UCSD-AML1 (cell line): ENCODE results near the gene KLHL29.
"Not testable (repeated sequence)": the region's sequence is repeated elsewhere in the genome, so short reads cannot be mapped to it uniquely, and the experiment has no call there.

Experiments used
- DNase-seq: peaks from one replicate; lab custom pipeline; 2025; ENCODE audit not compliant: unreplicated experiment; lab: John Stamatoyannopoulos, UW

Gene KLHL29

DNA sequence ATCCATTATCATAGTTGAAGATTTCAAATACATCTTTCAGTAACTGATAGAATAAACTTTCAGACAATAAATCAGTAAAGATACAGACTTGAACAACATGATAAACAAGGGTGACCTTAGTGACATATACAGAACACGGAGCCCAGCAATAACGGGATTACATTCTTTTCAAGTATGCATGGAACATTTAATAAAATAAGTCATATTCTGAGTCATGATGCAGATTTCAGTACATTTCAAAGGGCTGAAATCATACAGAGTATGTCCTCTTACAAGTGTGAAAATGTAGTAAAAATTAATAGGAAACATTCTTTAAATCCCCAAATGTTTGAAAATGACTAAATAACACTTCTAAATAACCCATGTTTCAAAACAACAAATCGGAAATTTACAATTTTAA, 17.2 kb upstream of the KLHL29 start:
- no peak for DNase-seq

DNA sequence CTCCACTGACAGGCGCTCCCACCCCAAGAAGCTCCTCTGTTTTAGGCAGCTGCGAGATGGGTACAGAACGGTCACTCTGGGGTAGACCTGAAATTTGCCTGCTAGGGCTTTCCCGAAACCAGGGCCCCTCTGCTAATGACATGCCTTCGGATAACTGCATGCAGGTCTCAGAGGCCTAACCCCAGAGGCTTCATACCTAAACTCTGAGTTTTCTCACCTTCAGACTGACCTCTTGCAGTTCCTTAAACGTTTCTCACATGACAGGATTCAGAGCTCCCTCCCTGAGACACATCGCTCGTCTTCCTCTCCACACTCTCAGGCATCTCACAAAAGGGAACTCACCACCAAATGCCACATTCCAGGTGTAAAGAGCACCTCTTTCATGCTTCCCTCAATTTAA, 11.3 kb upstream of the KLHL29 start:
- no peak for DNase-seq

DNA sequence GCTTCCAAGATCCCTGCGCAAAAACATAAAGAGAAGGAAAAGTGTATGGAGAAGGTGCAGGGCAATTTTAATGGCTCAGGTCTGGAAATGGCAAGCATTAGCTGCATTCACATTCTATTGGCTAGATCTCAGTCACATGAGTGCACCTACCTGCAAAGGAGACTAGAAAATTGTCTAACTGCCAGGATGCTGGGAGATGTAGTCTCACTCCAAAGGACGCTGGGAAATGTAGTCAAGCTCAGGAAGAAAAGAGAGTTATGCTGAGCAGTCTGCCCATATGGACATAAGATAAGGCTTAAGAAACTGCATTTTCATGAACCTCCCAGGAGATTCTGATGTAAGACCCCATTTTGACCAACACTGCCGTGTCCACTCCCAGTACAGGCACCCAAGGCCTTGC, 9.5 kb upstream of the KLHL29 start:
- no peak for DNase-seq

DNA sequence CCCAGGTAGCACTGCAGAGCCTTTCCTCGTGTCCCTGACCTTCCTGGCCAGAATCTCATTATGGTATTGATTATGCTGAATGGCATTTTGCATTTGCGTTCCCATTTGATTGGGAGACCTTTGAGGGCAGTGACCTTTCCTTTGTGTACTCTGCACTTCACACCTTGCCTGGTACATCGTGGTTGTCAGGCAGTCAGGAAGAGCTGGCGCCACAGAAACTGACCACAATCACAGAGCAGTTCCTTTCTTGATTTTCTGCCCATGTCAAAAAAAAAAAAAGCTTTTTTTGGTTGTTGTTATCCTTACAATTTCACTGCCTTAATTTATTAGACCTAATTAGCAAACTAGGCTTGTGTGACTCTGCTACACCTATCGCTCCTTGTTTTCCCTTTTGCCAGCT, 8.9 kb upstream of the KLHL29 start:
- no peak for DNase-seq

DNA sequence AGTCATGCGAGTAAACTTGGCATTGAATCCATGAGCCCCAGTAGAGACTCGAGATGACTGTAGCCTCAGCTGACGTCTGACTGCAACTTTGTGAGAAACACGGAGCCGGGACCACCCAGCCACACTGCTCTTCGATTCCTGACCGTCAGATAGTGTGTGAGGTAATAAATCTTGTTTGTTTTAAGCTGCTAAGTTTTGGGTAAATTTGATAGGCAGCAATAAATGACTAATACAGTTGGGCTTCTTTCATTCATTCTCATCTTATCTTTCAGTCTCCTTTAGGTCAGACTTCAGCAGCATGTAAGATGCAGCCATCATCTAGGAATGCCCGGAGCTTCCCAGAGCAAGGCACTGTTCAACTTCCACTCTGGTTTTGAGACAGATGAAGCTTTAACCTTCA, 8.0 kb upstream of the KLHL29 start:
- no peak for DNase-seq

DNA sequence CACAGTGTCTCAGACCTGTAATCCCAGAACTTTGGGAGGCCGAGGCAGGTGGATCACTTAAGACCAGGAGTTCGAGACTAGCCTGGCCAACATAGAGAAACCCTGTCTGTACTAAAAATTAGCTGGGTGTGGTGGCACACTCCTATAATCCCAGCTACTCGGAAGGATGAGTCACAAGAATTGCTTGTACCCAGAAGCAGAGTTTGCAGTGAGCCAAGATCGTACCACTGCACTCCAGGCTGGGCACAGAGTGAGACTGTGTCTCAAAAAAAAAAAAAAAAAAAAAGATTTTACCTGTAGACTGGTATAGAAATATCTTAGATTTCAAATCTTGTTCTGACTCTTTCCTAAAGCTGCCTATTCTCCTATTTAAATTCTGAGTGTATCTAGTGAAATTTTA, 7.2 kb upstream of the KLHL29 start:
- DNase-seq, result no peak

DNA sequence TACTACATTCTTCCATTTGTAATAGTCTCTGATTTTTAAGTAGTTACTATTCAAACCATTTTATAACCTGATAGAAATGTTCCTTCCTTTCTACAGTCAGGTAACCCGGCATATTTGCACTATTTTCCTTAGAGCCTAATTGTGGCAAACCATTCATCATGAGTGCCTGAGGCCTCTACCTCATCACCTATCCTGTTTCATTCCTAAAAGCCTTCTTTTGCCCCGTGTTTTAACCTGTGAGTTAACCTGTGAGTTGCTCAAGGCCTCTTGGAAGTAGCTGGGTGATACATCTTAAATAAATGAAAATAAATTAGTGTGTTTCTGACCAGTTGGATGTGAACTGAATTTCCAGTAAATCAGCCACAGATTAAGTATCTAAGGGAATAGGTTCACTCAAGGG, 6.5 kb upstream of the KLHL29 start:
- DNase-seq, result no peak

DNA sequence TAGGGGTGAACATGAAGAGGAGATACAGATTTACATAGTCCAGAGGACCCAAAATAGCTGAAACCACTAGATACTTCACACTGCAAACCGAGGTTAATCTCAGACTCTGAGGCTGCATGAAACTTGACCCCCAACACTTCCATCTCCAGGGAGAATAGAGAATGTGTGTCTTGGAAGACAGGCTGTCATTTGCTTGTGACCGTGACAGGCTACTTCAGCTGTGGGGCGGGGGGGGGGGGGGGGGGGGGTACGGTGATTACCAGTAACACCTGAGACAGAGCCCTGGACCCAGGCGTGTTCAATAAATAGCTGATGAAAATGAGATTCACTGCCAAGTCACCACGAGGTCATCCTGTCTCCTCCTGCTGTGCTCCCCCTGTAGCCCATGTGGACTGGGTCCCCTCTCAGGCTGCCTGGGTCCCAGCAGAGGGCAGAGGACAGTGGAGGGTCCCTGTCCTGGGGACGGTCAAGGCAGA, 5.7 kb upstream of the KLHL29 start:
- no peak for DNase-seq

DNA sequence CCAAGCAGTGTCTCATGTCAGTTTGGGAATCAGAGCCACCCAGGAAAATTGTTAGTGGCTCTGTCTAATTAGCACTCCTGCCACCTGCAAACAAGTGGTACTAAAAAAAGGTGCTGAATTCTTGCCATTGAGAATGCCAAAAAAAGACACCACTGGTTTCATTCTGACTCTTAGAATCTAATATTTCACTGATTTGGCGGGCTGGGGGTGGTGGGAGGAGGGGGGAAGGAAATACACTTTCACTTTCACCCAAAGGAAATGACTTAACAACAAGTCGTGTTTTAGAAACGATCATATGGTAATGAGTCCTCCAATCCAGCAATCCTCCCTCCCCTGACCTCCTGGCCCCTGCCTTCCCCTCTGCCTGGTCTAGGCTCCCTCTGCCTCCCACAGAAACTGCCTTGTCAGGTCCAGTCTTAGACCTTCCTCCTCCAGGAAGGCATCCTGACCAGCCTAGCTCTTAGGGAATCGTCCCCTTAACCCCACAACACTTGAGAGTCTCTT, 4.4 kb upstream of the KLHL29 start:
- DNase-seq, result no peak

DNA sequence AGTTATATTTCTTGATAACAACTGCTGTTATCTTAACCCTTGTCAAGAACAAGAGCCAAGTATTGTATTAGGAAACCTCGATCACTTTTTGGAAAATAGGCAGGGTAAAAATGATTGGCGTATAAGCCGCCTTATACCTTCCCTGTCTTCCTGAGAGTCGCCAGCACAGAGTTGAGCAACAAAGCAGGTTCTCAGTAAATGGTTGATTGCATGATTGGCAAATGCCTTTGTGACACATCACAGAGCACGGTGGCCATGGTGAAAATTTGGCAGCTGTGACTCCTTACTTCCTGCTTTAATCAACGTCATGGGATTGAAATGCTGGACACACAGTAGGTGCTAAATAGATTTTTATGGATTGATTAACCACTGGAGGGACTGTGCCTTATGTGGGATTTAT, 3.9 kb upstream of the KLHL29 start:
- no peak for DNase-seq

DNA sequence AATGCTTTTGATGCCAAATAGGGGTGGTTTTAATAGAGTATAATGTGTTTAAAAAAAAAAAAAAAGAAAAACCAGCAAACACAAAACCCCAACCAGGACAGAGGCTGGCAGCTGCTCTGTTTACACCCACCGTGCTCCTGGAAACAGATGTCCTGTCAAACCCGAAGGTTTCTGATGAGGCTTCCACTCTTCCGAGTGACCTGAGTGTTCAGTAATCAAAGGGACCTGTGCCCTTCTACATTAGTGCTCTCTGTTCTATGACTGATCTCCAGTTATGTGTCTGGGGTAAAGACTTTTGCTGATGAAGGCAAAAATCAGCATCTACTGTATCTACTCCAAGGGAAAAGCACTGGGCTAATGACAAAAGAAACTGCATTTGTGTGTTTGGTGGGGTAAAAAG, 3.5 kb upstream of the KLHL29 start:
- DNase-seq, result no peak

DNA sequence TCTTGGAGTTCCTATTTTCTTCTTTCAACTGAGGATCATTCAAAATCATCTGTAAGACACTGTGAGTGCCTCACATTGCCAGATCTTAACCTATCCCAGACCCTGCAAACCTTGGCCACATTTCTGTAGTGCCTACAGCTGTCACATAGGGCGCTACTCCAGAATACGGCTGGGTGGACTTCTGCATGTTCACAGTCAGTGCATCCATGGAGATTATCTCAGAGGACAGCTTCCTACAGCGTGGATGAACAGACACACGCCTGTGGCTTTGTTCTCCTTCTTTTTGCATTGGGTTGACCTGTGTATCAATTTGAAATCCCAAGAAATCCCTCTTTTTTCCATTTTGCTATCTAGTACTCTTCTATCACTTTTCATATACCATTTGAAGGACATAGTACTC, 1.9 kb upstream of the KLHL29 start:
- DNase-seq, result no peak

DNA sequence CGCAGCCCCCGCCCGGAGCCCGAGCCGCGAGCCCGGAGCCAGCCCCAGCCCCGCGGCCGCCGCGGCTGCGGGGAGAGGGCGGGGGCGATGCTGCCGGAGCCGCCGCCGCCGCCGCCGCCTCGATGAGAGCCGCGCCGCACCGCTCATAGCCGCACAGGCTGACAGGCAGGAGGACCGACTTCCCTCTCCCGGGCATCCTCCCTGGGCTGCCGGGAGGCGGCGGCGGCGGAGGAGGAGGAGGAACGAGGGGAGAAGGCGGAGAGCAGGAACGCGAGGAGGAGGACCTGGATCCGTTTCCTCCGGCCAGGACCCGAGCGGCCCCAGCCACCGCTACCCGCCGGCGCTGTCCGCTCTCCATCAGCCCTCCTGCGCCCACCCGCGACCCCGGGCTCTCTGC, 370 bp downstream of the KLHL29 start:
- no peak for DNase-seq

DNA sequence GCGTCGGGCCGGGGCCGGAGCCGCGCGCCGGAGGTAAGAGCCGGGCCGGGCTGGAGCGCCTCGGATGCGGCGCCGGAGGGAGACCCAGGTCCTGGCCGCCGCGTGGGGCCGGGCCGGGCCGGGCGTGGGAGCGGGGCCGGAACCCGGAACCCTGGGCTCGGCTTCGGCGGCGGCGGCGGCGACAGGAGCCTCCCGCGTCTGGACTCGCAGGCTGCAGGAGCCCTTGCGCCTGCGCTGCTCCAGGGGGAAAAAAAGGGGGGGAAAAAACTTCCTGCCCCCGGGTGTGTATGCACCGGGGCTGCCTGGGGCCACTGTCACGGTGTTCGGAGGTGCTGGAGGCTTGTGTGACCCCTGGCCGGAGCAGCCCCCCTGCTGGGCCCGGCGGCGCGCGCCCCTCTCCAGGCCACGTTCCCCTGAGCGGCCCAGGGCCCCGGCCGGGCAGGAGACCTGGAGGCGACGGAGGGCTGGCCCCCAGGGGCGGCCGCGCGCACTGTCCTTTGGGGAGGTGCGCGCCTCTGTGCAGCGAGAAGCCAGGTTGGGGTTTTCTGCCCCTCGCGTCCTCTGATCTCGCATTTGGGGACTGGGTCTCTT, 864 bp downstream of the KLHL29 start:
- no peak for DNase-seq

DNA sequence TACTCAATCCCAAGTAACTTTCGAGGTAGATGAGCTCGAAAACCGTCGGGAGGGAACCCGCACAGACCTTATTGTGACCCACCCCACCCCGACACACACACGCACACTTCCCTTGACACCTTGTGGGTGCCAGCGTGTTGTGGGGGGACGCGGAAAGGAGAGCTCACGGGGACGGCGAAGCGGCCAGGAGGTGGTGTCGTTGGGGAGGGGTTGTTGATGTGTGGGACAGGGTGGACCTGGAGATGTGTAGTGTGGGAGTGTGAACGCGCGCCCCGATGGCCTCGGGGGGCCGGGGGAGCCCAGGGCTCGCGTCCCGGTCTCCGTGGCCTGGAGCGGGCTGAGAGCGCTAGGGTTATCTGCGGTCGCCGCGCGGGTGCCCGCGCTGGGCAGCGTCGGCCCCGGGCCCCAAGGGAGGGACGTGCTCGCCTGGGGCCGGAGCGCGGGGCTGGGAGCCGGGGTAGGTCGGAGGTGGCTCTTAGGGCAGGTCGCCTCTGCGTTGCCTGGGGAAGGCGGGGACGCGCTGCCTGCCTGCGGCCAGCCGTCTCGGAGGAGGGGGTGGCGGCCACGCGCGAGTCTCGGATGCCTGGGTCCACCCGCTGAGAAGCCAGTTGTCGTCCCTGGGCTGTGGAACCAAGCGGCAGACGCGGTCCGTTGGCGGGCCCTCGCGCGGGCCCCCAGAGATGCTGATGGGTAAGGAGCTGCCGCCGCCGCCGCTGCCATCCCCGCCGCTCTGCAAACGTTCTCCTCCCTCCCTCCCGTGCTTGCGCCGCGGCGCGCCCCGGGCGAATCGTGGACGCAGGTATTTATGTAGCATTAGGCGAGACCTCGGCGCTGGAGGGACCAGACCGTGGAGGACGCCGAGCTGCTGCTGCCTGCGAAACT, 1.6 kb downstream of the KLHL29 start:
- DNase-seq, result no peak

DNA sequence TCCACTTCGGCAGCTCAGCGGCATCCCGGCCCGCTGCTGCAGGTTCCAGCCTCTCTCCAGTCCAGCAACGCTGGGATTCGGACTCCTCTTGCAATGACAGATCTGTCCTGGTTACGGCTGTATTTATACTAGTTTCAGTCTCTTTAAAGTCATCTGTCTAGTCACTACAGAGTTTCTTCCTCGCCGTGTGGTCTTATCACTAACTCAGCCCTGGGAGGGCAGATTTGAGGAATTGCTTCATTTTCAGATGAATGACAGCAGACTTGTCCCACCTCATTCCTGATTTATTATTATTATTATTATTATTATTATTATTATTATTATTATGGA, 2.2 kb downstream of the KLHL29 start:
- no peak for DNase-seq

DNA sequence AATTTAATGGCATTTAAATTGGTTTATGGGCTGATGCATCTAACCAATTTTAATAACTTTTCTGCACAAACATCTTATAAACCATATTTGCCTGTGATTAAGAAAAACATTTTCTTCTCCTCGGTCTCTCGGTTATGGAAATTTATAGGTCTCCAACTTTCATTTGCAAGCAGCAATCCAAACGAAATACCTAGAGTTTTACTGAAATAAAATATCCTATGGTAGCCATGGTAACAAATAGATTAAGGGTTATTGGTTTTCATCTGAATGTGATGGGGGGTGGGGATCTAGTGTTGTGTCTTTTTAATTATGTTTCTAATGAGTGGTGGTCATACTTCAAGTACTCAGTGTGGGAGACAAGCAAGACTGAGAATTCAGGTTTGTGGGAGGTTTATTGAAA, 2.9 kb downstream of the KLHL29 start:
- DNase-seq, result no peak

DNA sequence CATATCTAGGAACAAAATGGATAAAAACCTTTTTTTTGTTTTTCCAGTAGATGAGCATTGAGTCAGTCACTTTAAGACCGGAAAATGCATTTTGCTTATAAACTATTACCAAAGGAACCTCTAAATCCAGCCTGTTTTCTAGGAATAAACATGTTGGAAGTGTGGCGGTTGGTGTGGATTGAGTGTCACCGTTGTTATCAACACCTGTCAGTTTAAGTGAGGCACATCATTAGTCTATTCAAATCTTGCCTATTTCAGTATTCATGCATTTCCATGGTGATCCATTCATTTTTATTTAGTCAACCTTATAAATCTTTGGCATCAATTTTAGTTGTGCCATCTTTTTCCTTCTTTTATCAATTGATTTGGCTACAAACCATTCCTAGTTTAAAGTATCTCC, 3.3 kb downstream of the KLHL29 start:
- DNase-seq, result no peak

DNA sequence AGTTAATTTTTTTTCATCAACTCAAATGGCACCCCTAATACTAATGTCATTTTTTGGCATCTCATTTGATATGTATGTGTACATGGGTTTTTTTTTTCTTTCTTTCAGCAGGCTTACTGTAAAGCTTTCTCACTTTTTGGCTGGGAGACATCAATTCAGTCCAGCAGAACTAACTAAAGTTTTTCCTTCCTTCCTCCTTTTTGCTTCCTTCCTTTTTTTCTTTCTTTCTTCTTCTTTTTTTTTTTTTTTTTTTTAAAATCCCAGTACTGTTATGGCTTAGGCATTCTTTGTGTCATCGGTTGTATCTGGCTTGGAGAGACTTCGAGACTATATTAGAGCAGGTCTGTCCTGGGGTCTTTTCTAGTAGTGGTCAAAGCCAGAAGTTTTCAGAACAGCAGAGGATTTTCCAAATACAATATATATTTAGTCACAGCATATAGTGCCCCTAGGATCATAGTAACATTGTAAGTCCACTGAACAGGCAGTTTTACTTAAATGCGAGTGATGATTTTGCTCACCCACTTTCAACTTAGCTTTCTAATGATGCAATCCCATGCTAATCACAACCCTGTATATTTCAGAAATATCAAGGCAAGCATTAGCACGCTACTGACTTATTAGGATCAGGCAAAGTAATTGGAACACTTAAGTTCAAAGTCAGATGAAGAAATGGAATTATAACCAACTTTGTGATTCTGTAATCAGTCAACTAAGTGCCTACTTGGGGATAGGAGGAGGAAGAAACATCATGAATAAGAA, 4.0 kb downstream of the KLHL29 start:
- DNase-seq, result no peak

DNA sequence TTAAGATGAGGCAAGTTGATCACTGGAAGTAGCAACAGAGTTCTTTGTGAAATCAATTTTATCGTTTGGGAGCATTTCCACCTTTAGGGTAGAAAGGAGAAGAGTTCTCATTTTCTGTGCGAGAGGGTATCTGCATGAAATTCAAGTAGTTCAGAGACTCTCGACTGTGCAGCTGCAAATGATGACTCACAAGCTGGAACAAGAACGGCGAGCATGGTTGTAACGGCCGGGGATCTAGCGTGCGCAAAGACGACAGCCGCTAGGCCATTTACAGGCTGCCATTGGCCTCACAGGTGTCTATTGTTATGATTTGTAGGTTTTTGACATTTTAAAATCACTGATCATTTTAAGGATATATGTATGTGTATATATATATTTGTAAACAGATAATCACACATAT, 5.2 kb downstream of the KLHL29 start:
- DNase-seq, result no peak

DNA sequence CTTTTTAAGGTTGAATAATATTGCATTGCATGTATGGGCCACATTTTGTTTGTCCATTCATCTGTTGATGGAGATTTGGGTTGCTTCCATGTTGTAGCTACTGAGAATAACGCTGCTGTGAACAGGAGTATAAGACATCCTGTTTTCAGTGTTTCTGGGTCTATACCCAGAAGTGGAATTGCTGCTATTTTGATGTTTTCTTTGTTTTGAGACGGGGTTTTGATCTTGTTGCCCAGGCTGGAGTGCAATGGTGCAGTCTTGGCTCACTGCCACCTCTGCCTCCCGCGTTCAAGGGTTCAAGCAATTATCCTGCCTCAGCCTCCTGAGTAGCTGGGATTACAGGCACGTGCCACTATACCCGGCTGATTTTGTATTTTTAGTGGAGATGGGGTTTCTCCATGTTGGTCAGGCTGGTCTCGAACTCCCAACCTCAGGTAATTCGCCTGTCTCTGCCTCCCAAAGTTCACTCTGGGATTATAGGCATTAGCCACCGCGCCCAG, 6.3 kb downstream of the KLHL29 start:
- not testable (repeated sequence) for DNase-seq

DNA sequence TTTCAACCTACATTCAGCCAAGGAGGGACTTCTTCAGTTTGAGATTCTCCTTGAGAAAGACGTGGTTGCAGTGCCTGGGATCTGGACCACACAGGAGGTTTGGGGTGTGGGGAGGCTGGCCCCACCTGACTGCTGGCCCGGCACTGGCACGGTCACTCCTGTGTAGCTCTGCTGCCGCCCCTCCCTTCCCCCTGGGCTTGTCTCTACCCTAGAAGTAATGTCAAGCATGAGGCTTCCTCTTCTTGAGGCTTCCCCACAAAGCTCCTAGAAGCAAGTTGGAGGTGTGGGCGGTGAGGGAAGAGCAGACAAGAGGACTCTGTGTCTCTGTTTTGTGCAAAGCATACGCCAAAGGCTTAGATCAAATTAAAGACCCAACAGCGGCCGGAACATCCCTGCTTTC, 8.7 kb downstream of the KLHL29 start:
- no peak for DNase-seq
